Endothelial cell of umbilical vein (primary cell): ENCODE data around the gene FYB2. TPM values are rescaled to one million over a fixed set of nuclear protein-coding genes. Genes with fewer than 3 reads are reported as not detected.

Experiments used
- BruUV-seq: library from RNA; stranded (reverse); fragments of 400-500 nt; replicated peaks from 2 replicates; lab custom pipeline; 2021; lab: Mats Ljungman, UMichigan
- CTCF ChIA-PET: fragments of 300-600, 350-600 bp; sonication (Branson Sonifier 250); formaldehyde crosslinking; loops from one replicate; lab custom pipeline; 2021; ENCODE audit warnings: antibody characterized with exemption, inconsistent platforms; lab: Charles Lee
- POLR2A ChIA-PET: fragments of 300-600, 350-600 bp; sonication (Branson Sonifier 250); formaldehyde crosslinking; loops from one replicate; lab custom pipeline; 2021; ENCODE audit warnings: antibody characterized with exemption, inconsistent platforms; lab: Charles Lee
- DNase-seq: peaks from one replicate; pipeline ENCODE4 v3.0.0-alpha.2; 2011; ENCODE audit warnings: low read depth, low spot score
- FAIRE-seq: peaks from 2 replicates; lab custom pipeline; 2011; peaks lifted over from hg19 to GRCh38; lab: Jason Lieb, UNC
- H2AFZ ChIP-seq: 2 replicates; pipeline ENCODE4 v1.6.0; 2012; ENCODE audit warnings: low read depth, low read length, control low read depth, inconsistent platforms
- H3K27ac ChIP-seq: 2 replicates; pipeline ENCODE4 v1.5.1; 2011; ENCODE audit warnings: low read depth, mild to moderate bottlenecking, control low read depth, low read length, moderate library complexity; ENCODE audit not compliant: insufficient read depth
- H3K27me3 ChIP-seq, 2 experiments: 2 replicates each; pipeline versions ENCODE4 v1.6.0 to v1.6.1; 2011; ENCODE audit warnings: low read length in 2 of 2, mixed read lengths in 1 of 2; ENCODE audit not compliant: control insufficient read depth in 2 of 2, insufficient read depth in 2 of 2
- H3K36me3 ChIP-seq, 2 experiments: 2 replicates in 1 of 2; 3 replicates in 1 of 2; pipeline ENCODE4 v1.5.1; 2011; ENCODE audit warnings: low read length in 2 of 2, mild to moderate bottlenecking in 1 of 2, moderate library complexity in 1 of 2; ENCODE audit not compliant: control insufficient read depth in 2 of 2, insufficient read depth in 2 of 2; ENCODE audit errors: extremely low read depth in 1 of 2
- H3K4me1 ChIP-seq: 3 replicates; pipeline ENCODE4 v1.5.1; 2011; ENCODE audit warnings: mild to moderate bottlenecking, low read length; ENCODE audit not compliant: control insufficient read depth, insufficient read depth; ENCODE audit errors: extremely low read depth
- H3K4me2 ChIP-seq: 2 replicates; pipeline ENCODE4 v1.6.1; 2011; ENCODE audit warnings: low read length, control low read depth, mixed read lengths; ENCODE audit not compliant: insufficient read depth
- H3K4me3 ChIP-seq, 3 experiments: fragments of 200-600 bp in 1 of 3; sonication (generic), shearing (Covaris generic) in 1 of 3; replicated peaks in 1 of 3; 2 replicates each; pipeline ENCODE4 v1.5.1; 2011 to 2016; ENCODE audit warnings: control low read depth in 3 of 3, low read length in 3 of 3, mild to moderate bottlenecking in 2 of 3, inconsistent platforms in 1 of 3, low read depth in 1 of 3, moderate library complexity in 1 of 3; ENCODE audit not compliant: insufficient read depth in 1 of 3
- H3K79me2 ChIP-seq: 2 replicates; pipeline ENCODE4 v1.6.0; 2012; ENCODE audit warnings: low read length, inconsistent platforms; ENCODE audit not compliant: control insufficient read depth, insufficient read depth
- H3K9ac ChIP-seq: replicated peaks from 2 replicates; pipeline ENCODE3; 2011; ENCODE audit warnings: low read length, control low read depth; ENCODE audit not compliant: insufficient read depth; ENCODE audit errors: extremely low read depth
- H3K9me1 ChIP-seq: replicated peaks from 3 replicates; pipeline ENCODE4 v1.6.0; 2011; ENCODE audit warnings: mild to moderate bottlenecking, low read length; ENCODE audit not compliant: control insufficient read depth, insufficient read depth; ENCODE audit errors: extremely low read depth
- H3K9me3 ChIP-seq: replicated peaks from 2 replicates; pipeline ENCODE4 v1.5.1; 2012; ENCODE audit warnings: low read length, inconsistent platforms; ENCODE audit not compliant: control insufficient read depth, insufficient read depth
- H4K20me1 ChIP-seq: replicated peaks from 2 replicates; pipeline ENCODE3; 2011; ENCODE audit warnings: mild to moderate bottlenecking, low read length; ENCODE audit not compliant: control insufficient read depth, insufficient read depth; ENCODE audit errors: extremely low read depth
- EZH2 ChIP-seq: IDR thresholded peaks from 2 replicates; pipeline ENCODE4 v1.6.1; 2012; ENCODE audit warnings: borderline replicate concordance, low read depth, mild to moderate bottlenecking, moderate library complexity, low read length, inconsistent platforms; ENCODE audit not compliant: severe bottlenecking
- FOS ChIP-seq: IDR thresholded peaks from 2 replicates; pipeline ENCODE4 v1.6.1; 2011; ENCODE audit warnings: mild to moderate bottlenecking, low read length, moderate library complexity, borderline replicate concordance; ENCODE audit not compliant: insufficient read depth
- GATA2 ChIP-seq: IDR thresholded peaks from 2 replicates; pipeline ENCODE4 v1.7.0; 2011; ENCODE audit warnings: low read depth, mild to moderate bottlenecking, moderate library complexity, mixed read lengths, low read length; ENCODE audit not compliant: insufficient read length, insufficient read depth
- JUN ChIP-seq: IDR thresholded peaks from 2 replicates; pipeline ENCODE4 v1.6.1; 2011; ENCODE audit warnings: borderline replicate concordance, low read depth; ENCODE audit not compliant: insufficient read length, insufficient read depth
- MAX ChIP-seq: IDR thresholded peaks from 2 replicates; pipeline ENCODE4 v1.6.1; 2011; ENCODE audit not compliant: insufficient read depth, insufficient read length
- MYC ChIP-seq: IDR thresholded peaks from one replicate; pipeline ENCODE4 v1.6.1; 2011; ENCODE audit warnings: mild to moderate bottlenecking, low read depth, low read length
- POLR2A ChIP-seq: IDR thresholded peaks from 2 replicates; pipeline ENCODE4 v1.6.1; 2012; ENCODE audit warnings: low read depth, mild to moderate bottlenecking, control low read depth, low read length
- POLR2AphosphoS5 ChIP-seq: IDR thresholded peaks from 2 replicates; pipeline ENCODE4 v1.6.1; 2012; ENCODE audit warnings: low read depth, mild to moderate bottlenecking, control low read depth, low read length, moderate library complexity; ENCODE audit not compliant: insufficient read depth
- dilution Hi-C: fragments of 300-500 bp; cut with MboI; formaldehyde crosslinking; loops from one replicate; pipeline ENCODE4 v1.15.0; 2019; ENCODE audit warnings: low sequenced_read_pairs; ENCODE audit not compliant: extremely low pct_ligation_motif_present
- intact Hi-C: fragments of 100-400 bp; cut with micrococcal nuclease; formaldehyde crosslinking; loops from one replicate; pipeline ENCODE4 v1.10.0; 2022
- polyA plus RNA-seq, 4 experiments: library from polyadenylated mRNA; depleted of rRNA in 3 of 4; stranded (reverse) in 3 of 4; unstranded in 1 of 4; fragments of >200 nt; gene quantifications; 2 replicates each; pipeline versions ENCODE4 v1.2.1 to v1.2.3, GENCODE V29; 2011 to 2012; ENCODE audit warnings: missing spikeins in 1 of 4
- total RNA-seq: library from RNA; stranded (reverse); gene quantifications from 2 replicates; pipeline ENCODE4 v1.2.3, GENCODE V29; 2021
- TF ChIP-seq, protein P1 (sequence below), 2 donors: IDR thresholded peaks; 1 replicate in 1 of 2; 2 replicates in 1 of 2; pipeline ENCODE4 v1.5.1; 2011; ENCODE audit warnings: low read length in 2 of 2, mild to moderate bottlenecking in 2 of 2, moderate library complexity in 2 of 2, control low read depth in 1 of 2, inconsistent platforms in 1 of 2, low read depth in 1 of 2; ENCODE audit not compliant: insufficient read depth in 1 of 2; ENCODE audit errors: extremely low read depth in 1 of 2

FYB2 gene
- total and polyA plus RNA-seq, 2 donors (not counting 3 experiments of a cell fraction or from before 2014, with no cell fraction given): not detected

DNA sequence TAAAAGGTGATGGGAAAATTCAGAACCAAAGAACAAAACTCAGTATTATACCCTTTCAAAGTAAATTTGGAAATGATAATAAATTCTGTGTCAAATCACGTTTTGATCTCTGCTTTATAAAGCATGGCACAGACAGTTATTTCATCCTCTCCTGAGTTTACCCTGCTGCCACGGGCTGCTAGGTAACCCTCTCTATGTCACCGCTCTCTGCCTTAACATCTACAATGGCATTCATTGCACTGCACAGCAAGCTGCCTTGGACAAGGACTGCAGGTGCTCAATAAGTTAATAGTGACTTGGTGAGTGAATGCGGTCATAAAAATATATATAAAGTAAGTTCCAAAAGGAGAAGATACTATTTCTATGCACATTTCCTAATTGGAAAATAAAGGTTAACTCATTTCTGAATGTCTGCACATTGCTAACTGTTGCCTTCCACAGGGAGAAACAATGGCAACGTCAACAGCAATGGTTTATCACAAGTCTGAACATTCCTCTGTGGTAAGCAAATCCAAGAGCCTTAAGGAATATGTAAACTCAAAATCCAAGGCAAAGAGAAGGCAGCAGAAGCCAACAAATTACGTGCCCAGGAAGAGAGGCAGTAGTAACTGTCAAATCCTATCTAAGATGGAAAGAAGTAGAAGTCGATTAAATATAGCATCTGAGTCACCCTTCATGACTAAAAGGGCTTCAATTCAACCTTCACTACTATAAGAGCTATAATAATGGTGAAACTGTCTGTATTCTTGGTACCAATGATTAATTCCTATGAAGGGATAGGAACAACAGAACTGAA, 19.4 kb downstream of the FYB2 start:
- H3K79me2 ChIP-seq: no peaks in the 10 kb centered on the region
- H3K4me2 ChIP-seq: no peak overlapping the region
- FAIRE-seq (no peak), DNase-seq (no peak)
- H3K27ac ChIP-seq: no peak overlapping the region
- no TSS peak for BruUV-seq
- H3K4me3 ChIP-seq: no peak overlapping the region
- H3K36me3 ChIP-seq: no peaks in the 10 kb centered on the region
- H3K27me3 ChIP-seq: peaks cover 0 to 2% of the 10 kb centered on the region in 2 experiments
- H2AFZ ChIP-seq: no peak overlapping the region
- CTCF ChIA-PET: interaction anchor here (1.0 to 1.6 kb wide), 2 partner anchors 17 to 32 kb away, joined by 3 read pairs; no protein-coding TSS in a partner anchor
- no peaks in the 10 kb centered on the region for H4K20me1 ChIP-seq
- H3K4me1 ChIP-seq: no peaks in the 10 kb centered on the region
- H3K9me3 ChIP-seq: no peaks in the 10 kb centered on the region
- POLR2A ChIA-PET: no interaction called here
- dilution Hi-C loops (no loop called here), intact Hi-C loops (no loop called here)
- no peak overlapping the region for H3K9ac ChIP-seq
- TF ChIP-seq MYC (no peak), POLR2A (no peak), POLR2AphosphoS5 (no peak), GATA2 (no peak), FOS (no peak), EZH2 (no peak), JUN (no peak), MAX (no peak)
- TF ChIP-seq, protein P1, sequence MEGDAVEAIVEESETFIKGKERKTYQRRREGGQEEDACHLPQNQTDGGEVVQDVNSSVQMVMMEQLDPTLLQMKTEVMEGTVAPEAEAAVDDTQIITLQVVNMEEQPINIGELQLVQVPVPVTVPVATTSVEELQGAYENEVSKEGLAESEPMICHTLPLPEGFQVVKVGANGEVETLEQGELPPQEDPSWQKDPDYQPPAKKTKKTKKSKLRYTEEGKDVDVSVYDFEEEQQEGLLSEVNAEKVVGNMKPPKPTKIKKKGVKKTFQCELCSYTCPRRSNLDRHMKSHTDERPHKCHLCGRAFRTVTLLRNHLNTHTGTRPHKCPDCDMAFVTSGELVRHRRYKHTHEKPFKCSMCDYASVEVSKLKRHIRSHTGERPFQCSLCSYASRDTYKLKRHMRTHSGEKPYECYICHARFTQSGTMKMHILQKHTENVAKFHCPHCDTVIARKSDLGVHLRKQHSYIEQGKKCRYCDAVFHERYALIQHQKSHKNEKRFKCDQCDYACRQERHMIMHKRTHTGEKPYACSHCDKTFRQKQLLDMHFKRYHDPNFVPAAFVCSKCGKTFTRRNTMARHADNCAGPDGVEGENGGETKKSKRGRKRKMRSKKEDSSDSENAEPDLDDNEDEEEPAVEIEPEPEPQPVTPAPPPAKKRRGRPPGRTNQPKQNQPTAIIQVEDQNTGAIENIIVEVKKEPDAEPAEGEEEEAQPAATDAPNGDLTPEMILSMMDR (IDR thresholded peaks at IDR 0.05; ENCODE audit: extremely low read depth in 1 of 2, insufficient read depth in 1 of 2, low read depth in 1 of 2, low read length in 2 of 2): no peak
- no peaks in the 10 kb centered on the region for H3K9me1 ChIP-seq
